ENCODE measurements around the gene RPL6.

Gene RPL6

GRCh38 chr12:112381883-112382796, 27.3 kb downstream of the RPL6 start, which contains the start of gene HECTD4:
TSS of gene HECTD4 (minus strand) at chr12:112382431. CDS start at chr12:112382128, 303 bp downstream.
- H3K4me3 ChIP-seq (ENCODE audit: low read length): peak within 1 kb of the TSS; percentile 70
- DNase-seq (ENCODE audit: low read depth, low spot score): peak; percentile 65

DNA sequence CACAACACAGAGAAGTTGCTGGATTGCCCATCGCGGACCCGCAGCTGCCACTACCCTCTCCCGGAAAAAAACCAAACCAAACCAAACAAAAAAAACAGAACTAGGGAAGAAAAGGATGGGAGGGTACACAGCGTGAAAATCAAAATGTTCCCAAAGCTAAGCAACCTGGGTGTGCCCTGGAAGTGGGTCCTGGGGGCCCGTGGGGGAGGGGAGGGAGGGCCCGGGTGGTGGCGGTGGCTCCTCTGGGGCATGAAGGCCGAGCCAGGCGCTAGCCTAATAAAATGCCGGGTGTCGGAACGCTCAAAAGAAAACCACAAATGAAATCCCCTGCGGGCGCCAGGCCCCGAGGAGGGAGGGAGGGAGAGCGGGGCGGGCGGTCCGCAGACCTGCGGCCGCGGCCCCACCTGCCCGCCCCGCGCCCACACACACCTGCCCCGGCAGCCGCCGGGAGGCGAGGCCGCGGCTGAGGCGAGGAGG, 28.0 kb downstream of the RPL6 start:
- H3K4me3 ChIP-seq (ENCODE audit: low read length): peak overlapping the region; percentile 70
- DNase-seq (ENCODE audit: low read depth, low spot score): no peak

DNA sequence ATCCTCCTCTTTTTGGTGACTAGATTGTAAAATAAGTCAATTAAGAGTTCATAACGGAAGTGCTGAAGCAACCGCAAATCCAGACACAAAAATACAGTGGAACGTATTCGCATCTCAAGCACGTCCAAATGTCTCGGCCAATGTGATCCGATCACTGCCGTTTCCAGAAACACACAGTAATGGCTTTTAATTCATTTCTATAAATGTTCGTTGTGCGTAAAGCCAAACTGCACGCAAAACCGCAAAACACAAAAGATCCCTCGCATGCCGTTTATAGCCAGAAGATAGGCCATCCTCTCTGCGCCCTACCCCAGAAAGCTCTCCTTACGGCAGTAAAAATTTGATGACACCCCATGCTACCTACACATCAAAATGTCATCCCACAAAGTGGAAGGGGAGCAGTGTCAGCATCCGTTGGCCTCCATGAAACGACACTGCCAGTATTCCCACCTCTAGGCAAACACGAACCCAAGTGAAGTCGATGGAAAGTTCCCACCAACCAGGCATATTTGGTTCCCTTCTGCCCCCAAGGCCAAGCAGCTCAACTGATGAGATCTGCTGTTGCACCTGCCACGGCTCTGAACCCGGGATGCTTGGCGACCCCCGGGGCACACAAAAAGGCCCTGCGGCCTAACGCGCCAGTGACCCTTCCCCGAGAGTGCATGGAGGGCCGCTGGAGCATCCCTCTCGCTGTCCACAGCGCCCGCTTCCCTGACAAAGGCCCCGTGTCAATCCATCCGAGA, 28.6 kb downstream of the RPL6 start:
- H3K4me3 ChIP-seq (ENCODE audit: low read length): peak overlapping the region; percentile 70
- DNase-seq (ENCODE audit: low read depth, low spot score): no peak

DNA sequence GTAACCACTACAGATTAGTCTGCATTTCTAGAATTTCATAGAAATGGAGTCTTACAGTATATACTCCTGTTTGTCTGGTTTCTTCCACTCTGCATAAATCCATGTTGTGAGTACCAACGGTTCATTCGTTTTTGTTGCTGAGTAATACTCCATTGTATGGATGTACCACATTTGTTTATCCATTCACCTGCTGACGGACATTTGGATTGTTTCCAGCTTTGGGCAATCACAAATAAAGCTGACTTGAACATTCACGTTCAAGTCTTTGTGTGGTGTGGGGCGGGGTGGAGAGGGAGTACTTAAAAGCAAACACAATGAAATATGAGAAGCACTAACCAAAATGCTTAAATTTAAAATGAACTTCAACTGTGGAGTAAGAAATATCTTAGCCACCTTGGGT, 34.3 kb downstream of the RPL6 start:
- H3K4me3 ChIP-seq (ENCODE audit: low read length): no peak overlapping the region
- DNase-seq (ENCODE audit: low read depth, low spot score): no peak

GRCh38 chr12:112374166-112374740, 35.2 kb downstream of the RPL6 start:
- no peak for DNase-seq (ENCODE audit: low read depth, low spot score)
- no peak overlapping the region for H3K4me3 ChIP-seq (ENCODE audit: low read length)

- no peak for DNase-seq (ENCODE audit: low read depth, low spot score)
- H3K4me3 ChIP-seq (ENCODE audit: low read length): no peak overlapping the region
Measured at GRCh38 chr12:112370868-112371510, 38.4 kb downstream of the RPL6 start.

DNA sequence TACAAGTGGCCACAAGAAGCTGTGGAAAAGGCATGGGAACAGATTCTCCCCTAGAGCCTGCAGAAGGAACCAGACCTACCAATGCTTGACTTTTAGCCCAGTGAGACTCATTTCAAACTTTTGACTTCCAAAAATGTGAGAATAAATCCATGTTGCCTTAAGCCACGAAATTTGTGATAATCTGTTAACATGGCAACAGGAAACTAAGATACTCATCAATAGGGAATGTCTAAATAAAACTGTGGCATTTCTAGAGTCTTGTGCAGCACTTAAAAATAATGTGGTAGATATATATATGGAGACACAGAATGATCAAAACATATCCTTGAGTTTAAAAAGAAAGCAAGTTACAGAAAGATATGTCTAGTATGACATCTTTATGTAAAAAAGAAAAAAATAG, 39.2 kb downstream of the RPL6 start:
- no peak for DNase-seq (ENCODE audit: low read depth, low spot score)
- H3K4me3 ChIP-seq (ENCODE audit: low read length): no peak overlapping the region

DNA sequence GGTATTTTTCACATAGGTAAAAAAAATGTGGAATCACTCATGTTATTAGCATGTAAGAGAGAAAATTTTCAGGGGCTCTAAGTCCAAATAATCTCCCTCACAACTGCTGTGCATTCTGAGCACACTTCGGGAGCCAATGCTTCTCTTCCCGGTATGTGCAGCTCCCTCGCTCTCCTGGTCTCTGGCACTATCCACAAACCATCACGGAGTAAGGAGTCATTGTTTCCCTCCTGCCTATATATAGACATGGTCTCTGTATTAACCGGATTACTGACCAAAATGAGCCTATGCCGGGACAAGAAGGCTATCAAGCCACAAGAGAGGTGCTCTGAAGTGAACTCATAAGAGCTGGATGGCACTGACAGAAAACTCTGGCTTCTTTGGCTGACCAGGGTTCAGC, 40.5 kb downstream of the RPL6 start:
- H3K4me3 ChIP-seq (ENCODE audit: low read length): no peak overlapping the region
- DNase-seq (ENCODE audit: low read depth, low spot score): no peak

DNA sequence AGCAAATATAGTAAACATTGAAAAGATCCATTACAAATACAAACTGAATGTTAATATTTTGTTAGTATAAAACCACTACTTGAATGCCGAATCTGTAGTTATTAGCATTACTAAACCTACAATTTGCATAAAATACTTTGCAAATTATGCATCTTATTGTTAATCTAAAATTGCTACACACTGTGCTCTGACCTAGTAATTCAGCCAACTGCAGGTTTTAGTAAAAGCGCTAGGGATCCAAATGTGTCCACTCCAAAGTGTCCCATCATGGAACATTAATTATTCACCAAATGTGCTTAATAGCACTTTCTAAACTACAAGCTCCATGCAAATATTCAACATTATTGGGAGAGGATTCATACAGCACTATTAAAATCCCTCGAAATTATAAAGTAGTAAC, 41.4 kb downstream of the RPL6 start:
- no peak for DNase-seq (ENCODE audit: low read depth, low spot score)
- H3K4me3 ChIP-seq (ENCODE audit: low read length): no peak overlapping the region

- DNase-seq (ENCODE audit: low read depth, low spot score): no peak
- no peak overlapping the region for H3K4me3 ChIP-seq (ENCODE audit: low read length)
Measured at GRCh38 chr12:112362310-112362709, 47.1 kb downstream of the RPL6 start.

GRCh38 chr12:112361271-112361670, 48.1 kb downstream of the RPL6 start:
- no peak overlapping the region for H3K4me3 ChIP-seq (ENCODE audit: low read length)
- DNase-seq (ENCODE audit: low read depth, low spot score): no peak

DNA sequence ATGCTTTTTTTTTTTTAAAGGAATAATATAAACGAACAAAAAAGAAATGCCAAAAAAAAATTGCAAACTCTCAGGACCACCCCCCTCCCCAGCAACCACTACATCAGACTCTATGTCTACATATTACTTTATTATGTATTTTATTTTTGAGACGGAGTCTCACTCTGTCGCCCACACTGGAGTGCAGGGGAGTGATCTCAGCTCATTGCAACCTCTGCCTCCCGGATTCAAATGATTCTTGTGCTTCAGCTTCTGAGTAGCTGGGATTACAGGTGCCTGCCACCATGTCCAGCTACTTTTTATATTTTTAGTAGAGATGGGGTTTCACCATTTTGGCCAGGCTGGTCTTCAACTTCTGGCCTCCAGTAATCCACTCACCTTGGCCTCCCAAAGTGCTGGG, 50.1 kb downstream of the RPL6 start:
- no peak for DNase-seq (ENCODE audit: low read depth, low spot score)
- no peak overlapping the region for H3K4me3 ChIP-seq (ENCODE audit: low read length)

DNA sequence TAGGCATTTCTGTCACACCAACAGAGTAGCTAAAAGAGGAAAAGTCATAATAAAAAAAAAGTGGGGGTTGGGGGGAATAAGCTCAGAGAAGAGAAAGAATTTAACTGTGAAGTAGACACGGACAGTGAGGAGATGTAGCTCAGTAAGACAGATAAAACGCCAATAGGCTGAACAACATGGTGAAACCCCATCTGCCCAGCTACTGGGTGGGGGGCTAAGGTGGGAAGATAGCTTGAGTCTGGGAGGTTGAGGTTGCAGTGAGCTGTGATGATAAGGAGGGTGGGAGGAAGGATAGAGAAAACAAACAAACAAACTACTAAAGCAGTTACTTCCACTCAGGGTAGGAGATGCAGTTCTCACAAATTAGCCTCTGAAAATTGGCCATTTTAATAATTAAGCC, 52.2 kb downstream of the RPL6 start:
- DNase-seq (ENCODE audit: low read depth, low spot score): no peak
- no peak overlapping the region for H3K4me3 ChIP-seq (ENCODE audit: low read length)
